Germinal center (tissue), 1 donor: ENCODE measurements around the gene RESP18.

Experiments used
- DNase-seq: peaks from one replicate; pipeline ENCODE4 v3.0.0; 2012; ENCODE audit warnings: mixed read lengths, low spot score

The RESP18 gene

DNA sequence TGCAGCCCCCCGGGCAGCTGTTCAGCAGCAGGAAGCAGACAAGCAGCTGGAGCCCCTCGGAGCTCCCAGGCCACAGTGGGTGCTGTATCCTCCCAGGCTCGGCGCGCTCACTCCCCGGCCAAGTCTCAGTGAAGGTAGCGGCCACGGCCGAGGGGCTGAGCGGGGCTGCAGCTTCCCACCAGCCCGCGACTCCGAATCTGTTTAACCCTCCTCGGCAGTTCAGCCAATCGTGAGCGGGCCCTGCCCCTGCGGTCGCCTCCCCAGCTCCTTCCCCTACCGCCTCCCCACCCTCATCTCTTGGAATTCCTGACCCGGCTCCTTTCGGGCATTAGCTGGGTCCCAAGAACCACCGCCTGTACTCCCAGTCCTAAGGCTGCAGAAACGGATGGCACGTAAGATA, at the start of gene RESP18:
RESP18 (minus strand) TSS at position 203 of the 400 bp plus-strand sequence.
- DNase-seq, result no peak

DNA sequence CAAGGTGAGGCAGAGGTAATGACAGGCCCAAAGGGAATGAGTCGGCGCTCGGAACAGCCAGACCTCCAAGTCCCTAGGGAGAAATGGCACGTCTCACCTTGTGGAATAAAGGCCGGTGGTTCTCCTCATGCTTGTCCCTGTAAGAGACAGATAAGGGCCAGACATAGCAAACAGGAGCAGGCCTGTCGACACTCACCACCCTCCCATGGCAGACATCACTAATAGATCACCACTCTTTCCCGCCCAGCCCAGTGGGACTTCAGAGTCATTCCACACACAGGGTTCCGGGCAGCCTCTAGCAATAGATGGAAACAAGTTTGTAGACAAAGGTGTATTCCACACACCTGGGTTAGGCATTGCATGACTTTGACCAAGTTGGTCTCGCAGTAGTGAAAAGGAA, 48.9 kb upstream of the RESP18 start:
- no peak for DNase-seq

GRCh38 chr2:219380926-219381325, 48.4 kb upstream of the RESP18 start:
- no peak for DNase-seq

DNA sequence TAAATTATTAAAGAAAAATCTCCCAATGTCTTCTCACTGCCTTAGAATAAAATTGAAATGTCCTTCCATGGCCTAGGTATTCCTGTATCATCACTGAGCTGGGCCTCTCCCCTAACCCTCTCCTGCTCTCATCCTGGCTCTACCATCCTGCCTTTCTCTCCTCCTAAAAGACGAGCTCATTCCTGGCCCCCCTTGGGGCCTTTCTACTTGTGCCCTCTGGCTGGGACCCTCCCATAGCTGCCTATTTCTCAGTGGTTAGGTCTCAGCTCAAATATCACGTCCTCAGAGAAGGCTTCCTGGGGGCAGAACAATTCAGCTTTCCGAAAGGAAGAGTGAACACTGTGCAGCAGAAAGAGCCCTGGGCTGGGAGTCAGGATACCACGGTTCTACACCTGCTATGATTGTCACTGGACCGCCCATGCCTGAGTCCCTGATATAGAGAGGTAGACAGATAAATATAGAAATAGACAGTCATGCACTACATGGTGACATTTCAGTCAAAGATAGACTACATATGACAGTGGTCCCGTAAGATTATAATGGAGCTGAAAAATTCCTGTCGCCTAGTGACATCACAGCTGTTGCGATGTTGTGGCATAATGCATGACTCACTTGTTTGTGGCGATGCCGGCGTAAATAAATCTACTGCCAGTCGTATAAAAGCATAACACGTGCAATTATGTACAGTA, 45.8 kb upstream of the RESP18 start:
- DNase-seq, result no peak

- no peak for DNase-seq
These were observed 36.9 kb upstream of the RESP18 start for GRCh38 chr2:219369447-219369861.

GRCh38 chr2:219368690-219369191, 36.2 kb upstream of the RESP18 start:
- DNase-seq, result no peak

GRCh38 chr2:219362524-219363164, 30.1 kb upstream of the RESP18 start:
- no peak for DNase-seq

GRCh38 chr2:219362072-219362471, 29.5 kb upstream of the RESP18 start:
- DNase-seq, result no peak

GRCh38 chr2:219358170-219359075, 25.9 kb upstream of the RESP18 start:
- DNase-seq, result no peak

GRCh38 chr2:219356834-219357233, 24.3 kb upstream of the RESP18 start:
- DNase-seq, result no peak

- no peak for DNase-seq
These were observed 22.0 kb upstream of the RESP18 start for GRCh38 chr2:219354582-219354981.

DNA sequence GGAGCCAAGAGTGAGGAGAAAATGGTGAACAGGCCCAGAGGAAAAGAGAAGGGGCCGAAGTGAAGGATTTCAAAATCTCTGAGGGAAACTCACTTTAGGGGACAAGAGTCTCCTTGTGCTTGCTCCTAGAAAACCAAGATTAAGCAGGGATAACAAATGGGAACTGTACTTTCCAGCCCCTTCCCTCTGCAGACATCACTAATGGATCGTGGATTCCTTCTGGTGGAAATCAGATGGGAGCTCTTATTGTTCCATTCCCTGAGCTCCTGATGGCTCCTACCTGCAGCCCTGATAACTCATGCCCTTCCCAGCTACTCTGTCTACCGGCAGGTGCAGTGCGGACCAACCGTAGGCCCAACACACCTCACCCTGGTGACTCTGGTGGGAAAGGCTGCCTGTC, 20.6 kb upstream of the RESP18 start:
- DNase-seq, result no peak

GRCh38 chr2:219352448-219353023, 20.0 kb upstream of the RESP18 start:
- peak; percentile 67 for DNase-seq

GRCh38 chr2:219350710-219351221, 18.2 kb upstream of the RESP18 start:
- no peak for DNase-seq

DNA sequence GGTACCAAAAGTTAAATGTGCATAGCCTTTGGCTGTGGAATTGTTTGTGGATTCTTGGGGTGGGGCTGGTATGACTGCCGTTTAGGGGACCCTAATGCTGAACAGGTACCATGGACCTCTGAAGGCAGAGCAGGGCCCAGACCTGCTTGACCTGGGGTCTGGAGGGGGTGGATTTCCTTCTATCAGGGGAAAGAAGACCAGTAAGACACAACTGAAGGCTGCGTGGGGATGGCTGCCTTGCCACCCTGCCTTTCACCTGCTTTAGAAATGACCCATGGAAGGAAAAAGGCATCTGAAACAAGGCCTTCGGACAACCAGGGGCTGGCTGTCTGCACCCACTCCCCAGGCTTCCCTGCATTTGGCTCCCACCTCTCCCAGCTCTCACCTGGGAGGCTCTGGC, 17.7 kb upstream of the RESP18 start:
- no peak for DNase-seq

DNA sequence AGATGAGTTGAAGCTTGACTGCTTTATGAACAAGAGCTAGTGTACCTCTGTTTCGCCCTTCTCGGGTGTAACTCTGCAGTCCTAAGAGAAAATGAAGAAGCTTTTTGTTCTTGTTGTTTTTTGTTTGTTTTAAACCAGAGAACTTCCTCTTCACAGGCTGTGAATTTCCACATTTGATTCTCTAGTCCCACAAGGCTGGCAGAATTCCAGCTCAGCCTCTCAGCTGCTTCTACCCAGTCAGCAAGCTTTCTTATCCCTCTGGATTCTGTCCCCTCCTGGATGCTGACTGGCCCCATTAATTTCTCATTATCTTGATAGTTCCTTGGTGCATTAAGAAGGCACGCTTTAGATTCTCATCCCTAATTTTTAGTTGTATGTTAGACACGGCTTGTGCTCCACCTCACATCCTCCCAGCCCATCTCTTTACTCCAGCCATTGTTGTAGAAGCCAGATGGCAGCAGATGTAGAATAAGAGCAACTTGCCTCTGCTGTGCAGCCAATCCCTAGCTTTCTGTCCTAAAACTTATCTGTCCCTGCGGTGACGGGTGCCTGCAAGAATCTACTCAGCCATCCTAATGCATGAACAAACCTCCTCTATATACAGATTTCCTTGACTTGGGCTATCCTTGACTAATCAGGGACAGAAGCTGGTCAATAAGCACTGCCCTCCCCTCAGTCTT, 12.3 kb upstream of the RESP18 start:
- no peak for DNase-seq

DNA sequence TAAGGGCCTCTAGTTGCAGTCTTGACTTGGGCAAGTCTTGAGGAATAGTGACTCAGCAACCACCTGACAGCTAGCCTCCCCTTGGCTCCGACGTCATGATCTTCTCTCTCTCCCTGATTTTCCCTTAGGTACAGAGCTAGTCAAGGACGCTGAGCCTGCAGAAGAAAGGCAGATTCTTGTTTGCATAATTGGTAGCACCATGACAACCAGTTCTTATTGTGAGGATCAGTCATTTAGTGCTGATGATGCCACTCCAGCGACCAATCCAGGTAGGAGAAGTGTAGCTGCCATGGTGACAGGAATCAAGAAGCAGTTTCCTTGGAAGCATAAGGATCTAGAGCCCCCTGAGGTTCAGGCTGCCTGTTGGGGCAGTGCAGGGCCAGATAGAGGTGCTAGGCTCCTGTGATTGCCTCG, 2.8 kb upstream of the RESP18 start:
- no peak for DNase-seq

DNA sequence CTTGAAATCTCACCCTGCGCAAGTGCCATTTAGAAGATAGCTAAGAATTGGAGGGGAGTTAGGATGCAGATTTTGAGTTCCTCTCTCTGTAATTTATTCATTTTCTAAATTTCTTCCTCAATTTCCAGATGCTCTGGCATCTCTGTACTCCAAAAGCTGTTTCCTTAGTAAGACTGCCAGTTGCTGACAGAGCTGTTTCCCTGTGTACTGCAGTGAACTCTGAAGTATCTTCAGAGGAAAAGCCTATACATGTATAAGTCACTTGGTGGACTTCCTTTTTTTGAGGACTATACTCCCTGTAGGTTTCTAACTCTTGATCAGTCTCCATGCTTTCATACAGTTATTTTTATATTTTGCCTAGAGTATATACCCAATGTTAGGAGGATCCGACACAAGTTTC, 1.5 kb upstream of the RESP18 start:
- no peak for DNase-seq

GRCh38 chr2:219331560-219332213, 857 bp downstream of the RESP18 start:
- DNase-seq, result no peak

DNA sequence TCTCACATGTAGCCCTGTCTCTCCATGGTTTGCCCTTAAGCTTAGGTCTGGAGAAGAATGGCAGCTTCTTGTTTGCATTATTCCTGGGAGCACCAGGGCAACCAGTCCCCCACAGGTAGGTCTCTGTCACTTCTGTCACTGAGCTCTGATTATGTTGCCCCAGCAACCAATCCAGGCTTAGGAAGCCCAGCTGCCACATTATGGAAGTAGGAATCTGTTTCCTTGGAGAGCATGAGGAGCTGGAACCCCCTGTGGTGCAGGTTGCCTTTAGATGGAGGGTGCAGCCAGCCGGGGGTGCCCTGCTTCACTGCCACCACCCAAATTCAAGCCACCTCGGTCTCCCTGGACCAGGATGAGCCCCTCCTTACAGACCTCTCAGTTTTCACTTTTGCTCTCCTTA, 4.8 kb downstream of the RESP18 start:
- DNase-seq, result no peak
